SK-N-SH (cell line): ENCODE measurements around the gene GPANK1. TPM values are rescaled to one million over a fixed set of nuclear protein-coding genes. Genes with fewer than 3 reads are reported as not detected.

Experiments
- CTCF ChIA-PET: fragments of 300-600, 350-600 bp; formaldehyde crosslinking; extraction: SDS; loops from one replicate; lab custom pipeline; 2021; lab: Yijun Ruan, JAX
- POLR2A ChIA-PET: fragments of 350-600 bp; sonication (Branson Sonifier 250); formaldehyde crosslinking; extraction: SDS; loops from one replicate; lab custom pipeline; 2020; ENCODE audit warnings: antibody characterized with exemption, inconsistent platforms; lab: Yijun Ruan, JAX
- DNase-seq: peaks from one replicate; pipeline ENCODE4 v3.0.0; 2012
- H2AFZ ChIP-seq: fragments of 200-600 bp; sonication (generic); 2 replicates; pipeline ENCODE4 v1.8.1; 2016; ENCODE audit warnings: antibody characterized with exemption, mild to moderate bottlenecking, low read depth
- H3F3A ChIP-seq: fragments of 200-600 bp; sonication (generic); replicated peaks from 2 replicates; pipeline ENCODE3; 2016; ENCODE audit warnings: antibody characterized with exemption, mild to moderate bottlenecking; ENCODE audit not compliant: insufficient read depth
- H3K27ac ChIP-seq, 2 experiments: fragments of 200-500 bp in 1 of 2; fragments of 200-600 bp in 1 of 2; sonication (Bioruptor generic) in 1 of 2; sonication (generic), shearing (Covaris generic) in 1 of 2; 2 replicates each; pipeline versions ENCODE4 v1.5.1 to v1.6.1; 2014 to 2016; ENCODE audit warnings: low read depth in 2 of 2, inconsistent platforms in 1 of 2, low read length in 1 of 2, mild to moderate bottlenecking in 1 of 2, mixed read lengths in 1 of 2
- H3K27me3 ChIP-seq: fragments of 200-600 bp; sonication (generic), shearing (Covaris generic); 2 replicates; pipeline ENCODE4 v1.6.1; 2016; ENCODE audit warnings: mixed run types; ENCODE audit not compliant: insufficient read depth
- H3K36me3 ChIP-seq, 2 experiments: fragments of 200-500 bp in 1 of 2; fragments of 200-600 bp in 1 of 2; sonication (Bioruptor generic) in 1 of 2; sonication (generic) in 1 of 2; replicated peaks in 1 of 2; 2 replicates each; pipeline versions ENCODE3 to v1.5.1; 2014 to 2016; ENCODE audit warnings: low read length in 1 of 2, mild to moderate bottlenecking in 1 of 2; ENCODE audit not compliant: insufficient read depth in 2 of 2, control insufficient read depth in 1 of 2
- H3K4me1 ChIP-seq, 2 experiments: fragments of 200-500 bp in 1 of 2; fragments of 200-600 bp in 1 of 2; sonication (Bioruptor generic) in 1 of 2; sonication (generic), shearing (Covaris generic) in 1 of 2; 2 replicates each; pipeline versions ENCODE4 v1.5.1 to v1.6.1; 2014 to 2016; ENCODE audit warnings: low read depth in 1 of 2, low read length in 1 of 2, mixed run types in 1 of 2; ENCODE audit not compliant: insufficient read depth in 2 of 2, control insufficient read depth in 1 of 2
- H3K4me2 ChIP-seq: fragments of 200-600 bp; sonication (generic), shearing (Covaris generic); 2 replicates; pipeline ENCODE4 v1.6.1; 2017; ENCODE audit warnings: mixed run types
- H3K4me3 ChIP-seq, 2 experiments: fragments of 200-500 bp in 1 of 2; fragments of 200-600 bp in 1 of 2; sonication (Bioruptor generic) in 1 of 2; sonication (generic), shearing (Covaris generic) in 1 of 2; 2 replicates each; pipeline versions ENCODE4 v1.5.1 to v1.8.1; 2014 to 2016; ENCODE audit warnings: low read depth in 2 of 2, inconsistent platforms in 1 of 2, low read length in 1 of 2, mild to moderate bottlenecking in 1 of 2, mixed read lengths in 1 of 2, moderate library complexity in 1 of 2
- H3K79me2 ChIP-seq: fragments of 200-600 bp; sonication (generic); 2 replicates; pipeline ENCODE4 v1.8.1; 2017; ENCODE audit warnings: mild to moderate bottlenecking; ENCODE audit not compliant: insufficient read depth
- H3K9ac ChIP-seq: fragments of 200-600 bp; sonication (generic); 2 replicates; pipeline ENCODE4 v1.6.1; 2017; ENCODE audit warnings: mixed run types
- H3K9me2 ChIP-seq: fragments of 200-600 bp; sonication (generic); 2 replicates; pipeline ENCODE4 v1.6.1; 2017; ENCODE audit warnings: mixed run types
- H3K9me3 ChIP-seq: fragments of 200-600 bp; sonication (generic); 2 replicates; pipeline ENCODE4 v1.6.1; 2017; ENCODE audit warnings: mixed run types, mild to moderate bottlenecking, moderate library complexity
- H4K20me1 ChIP-seq: fragments of 200-600 bp; sonication (generic); 2 replicates; pipeline ENCODE4 v1.6.1; 2017; ENCODE audit warnings: mild to moderate bottlenecking, mixed run types; ENCODE audit not compliant: insufficient read depth
- CHD2 ChIP-seq: fragments of 150-350 bp; IDR thresholded peaks from 2 replicates; pipeline ENCODE4 v1.6.1; 2018; ENCODE audit warnings: low read length; ENCODE audit not compliant: partially characterized antibody
- ELF1 ChIP-seq: IDR thresholded peaks from 2 replicates; pipeline ENCODE4 v1.4.0; 2012
- EP300 ChIP-seq, 2 experiments: IDR thresholded peaks; 2 replicates each; pipeline versions ENCODE4 v1.4.0 to v1.6.1; 2012; ENCODE audit warnings: borderline replicate concordance in 1 of 2, low read depth in 1 of 2, low read length in 1 of 2
- GABPA ChIP-seq: IDR thresholded peaks from 2 replicates; pipeline ENCODE4 v1.4.0; 2012; ENCODE audit warnings: low read depth, mild to moderate bottlenecking
- JUND ChIP-seq: IDR thresholded peaks from 2 replicates; pipeline ENCODE4 v1.4.0; 2012
- MXI1 ChIP-seq: IDR thresholded peaks from 2 replicates; pipeline ENCODE4 v1.6.1; 2012; ENCODE audit warnings: mild to moderate bottlenecking, low read depth, low read length, improper control_type of control experiment
- NFIC ChIP-seq: IDR thresholded peaks from 2 replicates; pipeline ENCODE4 v1.4.0; 2012; ENCODE audit warnings: borderline replicate concordance
- NRF1 ChIP-seq: IDR thresholded peaks from 2 replicates; pipeline ENCODE4 v1.6.1; 2012; ENCODE audit warnings: low read depth, mild to moderate bottlenecking, low read length
- RAD21 ChIP-seq: IDR thresholded peaks from 2 replicates; pipeline ENCODE4 v1.6.1; 2012; ENCODE audit warnings: mild to moderate bottlenecking, low read length
- RXRA ChIP-seq: IDR thresholded peaks from 2 replicates; pipeline ENCODE4 v1.4.0; 2012; ENCODE audit warnings: low read depth, mild to moderate bottlenecking, borderline replicate concordance
- SIN3A ChIP-seq: IDR thresholded peaks from 2 replicates; pipeline ENCODE4 v1.6.1; 2012; ENCODE audit warnings: low read depth, mild to moderate bottlenecking, low read length, moderate library complexity, borderline replicate concordance
- SMC3 ChIP-seq: IDR thresholded peaks from 2 replicates; pipeline ENCODE4 v1.6.1; 2012; ENCODE audit warnings: low read depth, low read length, improper control_type of control experiment
- TCF12 ChIP-seq: IDR thresholded peaks from 2 replicates; pipeline ENCODE4 v1.4.0; 2012
- YY1 ChIP-seq: IDR thresholded peaks from 2 replicates; pipeline ENCODE4 v1.4.0; 2012; ENCODE audit warnings: low read depth, mild to moderate bottlenecking
- WGBS: methylation state at CpG from one replicate; pipeline ENCODE4 v1.1.6; 2017; ENCODE audit warnings: low lambda C conversion rate; 5-methylcytosine and 5-hydroxymethylcytosine counted together
- polyA plus RNA-seq, 3 experiments: library from polyadenylated mRNA; depleted of rRNA; stranded (reverse); fragments of >200 nt; gene quantifications; 2 replicates each; pipeline ENCODE4 v1.2.3, GENCODE V29; 2012
- TF ChIP-seq, protein P1 (sequence below): IDR thresholded peaks from 2 replicates; pipeline ENCODE4 v1.6.1; 2012; ENCODE audit warnings: mild to moderate bottlenecking, low read depth, low read length, moderate library complexity
- TF ChIP-seq, protein P2 (sequence below): IDR thresholded peaks from 2 replicates; pipeline ENCODE4 v1.4.0; 2012; ENCODE audit warnings: low read depth, borderline replicate concordance
- TF ChIP-seq, protein P3 (sequence below): fragments of 150-350 bp; IDR thresholded peaks from 2 replicates; pipeline ENCODE4 v1.6.1; 2016; ENCODE audit warnings: mild to moderate bottlenecking, low read depth, low read length
- TF ChIP-seq, protein P4 (sequence below): IDR thresholded peaks from 2 replicates; pipeline ENCODE4 v1.4.0; 2012; ENCODE audit warnings: low read depth
- TF ChIP-seq, protein P5 (sequence below): IDR thresholded peaks from 2 replicates; pipeline ENCODE4 v1.4.0; 2012; ENCODE audit warnings: low read depth, borderline replicate concordance

The GPANK1 gene
- polyA plus RNA-seq, 1 of the 3 experiments (the other 2 are of a cell fraction): 19.1 TPM

DNA sequence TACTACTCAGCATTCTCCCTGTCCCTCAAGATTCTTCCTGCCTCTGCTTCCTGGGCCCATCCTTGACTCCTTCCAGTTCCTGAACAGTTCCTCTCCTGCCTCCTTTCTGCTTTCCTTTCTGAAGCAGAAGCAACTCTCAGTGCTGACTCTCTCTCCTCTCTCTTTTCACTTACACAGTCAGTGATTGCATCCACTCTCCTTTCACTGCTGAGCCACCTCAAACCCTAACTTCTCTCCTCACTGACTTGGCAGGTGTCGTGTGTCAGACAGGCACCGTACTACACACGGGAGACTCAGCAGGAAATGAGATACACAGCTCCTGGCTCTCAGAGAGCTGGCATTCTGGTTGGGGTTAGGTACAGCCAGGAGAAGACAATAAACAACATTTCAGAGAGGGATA is 32.8 kb upstream of the GPANK1 start (continued):
- TF ChIP-seq, protein P1, sequence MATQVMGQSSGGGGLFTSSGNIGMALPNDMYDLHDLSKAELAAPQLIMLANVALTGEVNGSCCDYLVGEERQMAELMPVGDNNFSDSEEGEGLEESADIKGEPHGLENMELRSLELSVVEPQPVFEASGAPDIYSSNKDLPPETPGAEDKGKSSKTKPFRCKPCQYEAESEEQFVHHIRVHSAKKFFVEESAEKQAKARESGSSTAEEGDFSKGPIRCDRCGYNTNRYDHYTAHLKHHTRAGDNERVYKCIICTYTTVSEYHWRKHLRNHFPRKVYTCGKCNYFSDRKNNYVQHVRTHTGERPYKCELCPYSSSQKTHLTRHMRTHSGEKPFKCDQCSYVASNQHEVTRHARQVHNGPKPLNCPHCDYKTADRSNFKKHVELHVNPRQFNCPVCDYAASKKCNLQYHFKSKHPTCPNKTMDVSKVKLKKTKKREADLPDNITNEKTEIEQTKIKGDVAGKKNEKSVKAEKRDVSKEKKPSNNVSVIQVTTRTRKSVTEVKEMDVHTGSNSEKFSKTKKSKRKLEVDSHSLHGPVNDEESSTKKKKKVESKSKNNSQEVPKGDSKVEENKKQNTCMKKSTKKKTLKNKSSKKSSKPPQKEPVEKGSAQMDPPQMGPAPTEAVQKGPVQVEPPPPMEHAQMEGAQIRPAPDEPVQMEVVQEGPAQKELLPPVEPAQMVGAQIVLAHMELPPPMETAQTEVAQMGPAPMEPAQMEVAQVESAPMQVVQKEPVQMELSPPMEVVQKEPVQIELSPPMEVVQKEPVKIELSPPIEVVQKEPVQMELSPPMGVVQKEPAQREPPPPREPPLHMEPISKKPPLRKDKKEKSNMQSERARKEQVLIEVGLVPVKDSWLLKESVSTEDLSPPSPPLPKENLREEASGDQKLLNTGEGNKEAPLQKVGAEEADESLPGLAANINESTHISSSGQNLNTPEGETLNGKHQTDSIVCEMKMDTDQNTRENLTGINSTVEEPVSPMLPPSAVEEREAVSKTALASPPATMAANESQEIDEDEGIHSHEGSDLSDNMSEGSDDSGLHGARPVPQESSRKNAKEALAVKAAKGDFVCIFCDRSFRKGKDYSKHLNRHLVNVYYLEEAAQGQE: no peak
- TF ChIP-seq, protein P2, sequence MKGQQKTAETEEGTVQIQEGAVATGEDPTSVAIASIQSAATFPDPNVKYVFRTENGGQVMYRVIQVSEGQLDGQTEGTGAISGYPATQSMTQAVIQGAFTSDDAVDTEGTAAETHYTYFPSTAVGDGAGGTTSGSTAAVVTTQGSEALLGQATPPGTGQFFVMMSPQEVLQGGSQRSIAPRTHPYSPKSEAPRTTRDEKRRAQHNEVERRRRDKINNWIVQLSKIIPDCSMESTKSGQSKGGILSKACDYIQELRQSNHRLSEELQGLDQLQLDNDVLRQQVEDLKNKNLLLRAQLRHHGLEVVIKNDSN: no peak
- TF ChIP-seq, protein P3, sequence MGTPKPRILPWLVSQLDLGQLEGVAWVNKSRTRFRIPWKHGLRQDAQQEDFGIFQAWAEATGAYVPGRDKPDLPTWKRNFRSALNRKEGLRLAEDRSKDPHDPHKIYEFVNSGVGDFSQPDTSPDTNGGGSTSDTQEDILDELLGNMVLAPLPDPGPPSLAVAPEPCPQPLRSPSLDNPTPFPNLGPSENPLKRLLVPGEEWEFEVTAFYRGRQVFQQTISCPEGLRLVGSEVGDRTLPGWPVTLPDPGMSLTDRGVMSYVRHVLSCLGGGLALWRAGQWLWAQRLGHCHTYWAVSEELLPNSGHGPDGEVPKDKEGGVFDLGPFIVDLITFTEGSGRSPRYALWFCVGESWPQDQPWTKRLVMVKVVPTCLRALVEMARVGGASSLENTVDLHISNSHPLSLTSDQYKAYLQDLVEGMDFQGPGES: no peak
- no peak for TF ChIP-seq RAD21

DNA sequence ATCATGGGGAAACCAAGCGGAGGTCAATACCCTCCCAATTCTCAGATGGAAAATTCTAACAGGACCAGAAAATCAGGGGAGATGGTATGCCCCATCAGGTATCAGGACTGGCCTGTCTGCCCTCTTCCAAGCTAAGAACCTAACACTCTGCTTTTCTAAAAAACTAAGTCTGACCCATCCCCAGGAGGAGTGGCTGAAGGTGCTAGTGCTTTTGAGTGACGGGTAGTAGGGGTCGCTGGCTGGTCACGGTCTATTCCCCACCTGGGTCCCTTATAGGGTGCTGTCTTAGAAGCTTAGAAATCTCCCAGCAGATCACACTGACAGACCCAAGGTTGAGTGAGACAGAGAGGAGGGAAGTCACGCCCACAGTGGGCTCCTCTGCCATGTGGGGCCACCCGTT is 28.7 kb upstream of the GPANK1 start:
- Histone ChIP-seq H3K4me2 (no peak overlapping the region), H3K9me3 (no peaks in the 10 kb centered on the region), H3K9me2 (no peaks in the 10 kb centered on the region), H3K36me3 (peaks cover 27 to 43% of the 10 kb centered on the region in 2 experiments), H3F3A (no peaks in the 10 kb centered on the region), H3K27me3 (no peaks in the 10 kb centered on the region), H3K79me2 (no peaks in the 10 kb centered on the region), H3K27ac (no peak overlapping the region), H2AFZ (no peak overlapping the region), H4K20me1 (no peaks in the 10 kb centered on the region), H3K4me1 (no peaks in the 10 kb centered on the region), H3K9ac (no peak overlapping the region), H3K4me3 (no peak overlapping the region)
- TF ChIP-seq JUND: no peak
- TF ChIP-seq MXI1: no peak
- TF ChIP-seq CHD2: no peak
- TF ChIP-seq EP300 (IDR thresholded peaks at IDR 0.05; ENCODE audit: borderline replicate concordance in 1 of 2, low read depth in 1 of 2, low read length in 1 of 2): no peak
- TF ChIP-seq, protein P4, sequence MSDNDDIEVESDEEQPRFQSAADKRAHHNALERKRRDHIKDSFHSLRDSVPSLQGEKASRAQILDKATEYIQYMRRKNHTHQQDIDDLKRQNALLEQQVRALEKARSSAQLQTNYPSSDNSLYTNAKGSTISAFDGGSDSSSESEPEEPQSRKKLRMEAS: no peak
- no peak for TF ChIP-seq RAD21
- no peak for TF ChIP-seq NFIC
- TF ChIP-seq, protein P5, sequence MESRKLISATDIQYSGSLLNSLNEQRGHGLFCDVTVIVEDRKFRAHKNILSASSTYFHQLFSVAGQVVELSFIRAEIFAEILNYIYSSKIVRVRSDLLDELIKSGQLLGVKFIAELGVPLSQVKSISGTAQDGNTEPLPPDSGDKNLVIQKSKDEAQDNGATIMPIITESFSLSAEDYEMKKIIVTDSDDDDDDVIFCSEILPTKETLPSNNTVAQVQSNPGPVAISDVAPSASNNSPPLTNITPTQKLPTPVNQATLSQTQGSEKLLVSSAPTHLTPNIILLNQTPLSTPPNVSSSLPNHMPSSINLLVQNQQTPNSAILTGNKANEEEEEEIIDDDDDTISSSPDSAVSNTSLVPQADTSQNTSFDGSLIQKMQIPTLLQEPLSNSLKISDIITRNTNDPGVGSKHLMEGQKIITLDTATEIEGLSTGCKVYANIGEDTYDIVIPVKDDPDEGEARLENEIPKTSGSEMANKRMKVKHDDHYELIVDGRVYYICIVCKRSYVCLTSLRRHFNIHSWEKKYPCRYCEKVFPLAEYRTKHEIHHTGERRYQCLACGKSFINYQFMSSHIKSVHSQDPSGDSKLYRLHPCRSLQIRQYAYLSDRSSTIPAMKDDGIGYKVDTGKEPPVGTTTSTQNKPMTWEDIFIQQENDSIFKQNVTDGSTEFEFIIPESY: no peak
- no peak for TF ChIP-seq ELF1
- no peak for TF ChIP-seq SIN3A
- TF ChIP-seq RXRA: no peak
- TF ChIP-seq, protein P3: no peak
- no peak for TF ChIP-seq YY1
- no peak for TF ChIP-seq GABPA
- TF ChIP-seq NRF1: no peak
- TF ChIP-seq SMC3: no peak
- TF ChIP-seq TCF12: no peak
- CTCF ChIA-PET: interaction anchor here (0.6 to 4.5 kb wide), 7 partner anchors 9 to 147 kb away, joined by 3 to 29 read pairs (median 3); partner anchors contain the start of genes ATP6V1G2 and LY6G5C
- POLR2A ChIA-PET: no interaction called here
- DNase-seq: no peak
- 94% methylated on average over 5 of the region's 6 CpGs for WGBS
